Activated CD8-positive, alpha-beta memory T cell treated with anti-CD3 and anti-CD28 coated beads for 36 hours (primary cell): ENCODE data around the gene FAM50A. TPM values are rescaled to one million over a fixed set of nuclear protein-coding genes. Genes with fewer than 3 reads are reported as not detected.
"Not testable (repeated sequence)": the region's sequence is repeated elsewhere in the genome, so short reads cannot be mapped to it uniquely, and the experiment has no call there.

Source experiments
- CTCF ChIA-PET: fragments of 350-600 bp; sonication (Branson Sonifier 250); formaldehyde crosslinking; loops from one replicate; lab custom pipeline; 2021; ENCODE audit warnings: antibody characterized with exemption; lab: Charles Lee
- POLR2A ChIA-PET: fragments of 350-600 bp; sonication (Branson Sonifier 250); formaldehyde crosslinking; loops from one replicate; lab custom pipeline; 2021; ENCODE audit warnings: antibody characterized with exemption; lab: Charles Lee
- total RNA-seq, 2 experiments: library from RNA; stranded (reverse); gene quantifications; one replicate each; pipeline ENCODE4 v1.2.3, GENCODE V29; 2021

The FAM50A gene
- total RNA-seq, 2 experiments from 2014 or later = 73.2 to 78.2 TPM

DNA sequence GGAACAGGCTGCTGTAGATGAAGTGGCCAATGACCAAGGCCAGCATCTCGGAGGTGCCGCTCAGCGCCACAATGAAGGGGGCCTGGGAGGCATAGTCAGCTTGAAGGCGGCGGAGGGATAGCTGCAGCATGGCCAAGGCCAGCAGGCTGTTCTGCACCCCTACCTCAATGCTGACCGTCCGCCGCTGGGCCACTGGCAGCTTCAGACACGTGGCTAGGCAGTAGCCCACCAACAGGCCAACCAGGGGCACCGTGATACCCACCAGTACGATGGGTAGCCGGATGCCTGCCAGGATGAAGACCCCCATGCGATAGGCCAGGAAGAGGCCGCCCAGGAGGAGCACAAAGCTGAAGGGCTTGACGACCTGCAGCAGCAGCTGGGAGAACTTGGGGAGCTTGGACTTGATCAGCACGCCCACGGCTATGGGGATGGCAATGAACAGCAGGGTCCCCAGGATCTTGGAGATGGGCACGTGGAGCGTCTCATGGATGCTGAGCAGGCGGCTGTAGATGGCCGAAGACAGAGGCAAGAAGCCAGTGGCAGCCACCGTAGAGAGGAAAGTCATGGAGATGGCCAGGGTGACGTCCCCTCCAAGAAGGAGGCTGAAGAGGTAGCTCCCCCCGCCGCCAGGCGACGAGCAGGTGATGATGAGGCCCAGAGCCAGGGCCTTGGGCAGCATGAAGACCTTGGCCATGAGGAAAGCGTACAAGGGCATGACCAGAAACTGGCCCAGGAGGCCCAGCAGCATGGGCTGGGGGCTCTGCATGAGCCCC, 43.8 kb downstream of the FAM50A start:
- POLR2A ChIA-PET = no interaction called here

GRCh38 chrX:154488336-154489075, 44.6 kb downstream of the FAM50A start:
- ChIA-PET POLR2A (no interaction called here), CTCF (interaction anchor here (0.7 to 1.9 kb wide), 3 partner anchors 38 to 114 kb away, joined by 3 to 4 read pairs (median 3); partner anchors contain the start of gene FLNA)

More for the DNA sequence above, 43.8 kb downstream of the FAM50A start:
- CTCF ChIA-PET = no interaction called here

- CTCF ChIA-PET = interaction anchor here (0.8 to 1.9 kb wide), 2 partner anchors 38 to 115 kb away, joined by 3 to 4 read pairs; partner anchors contain the start of gene FLNA
These were observed 45.2 kb downstream of the FAM50A start for GRCh38 chrX:154489182-154489581.

GRCh38 chrX:154490021-154490413, 46.1 kb downstream of the FAM50A start:
- ChIA-PET POLR2A (interaction anchor here (1.0 to 1.1 kb wide), 3 partner anchors 24 to 90 kb away, joined by 3 to 5 read pairs (median 4); partner anchors contain the start of genes G6PD and IKBKG), CTCF (interaction anchor here (1.9 kb wide), 1 partner anchor 37 kb away, joined by 4 read pairs; no protein-coding TSS in a partner anchor)

More at GRCh38 chrX:154489182-154489581, 45.2 kb downstream of the FAM50A start:
- POLR2A ChIA-PET = interaction anchor here (1.0 kb wide), 1 partner anchor 25 kb away, joined by 3 read pairs; no protein-coding TSS in a partner anchor

DNA sequence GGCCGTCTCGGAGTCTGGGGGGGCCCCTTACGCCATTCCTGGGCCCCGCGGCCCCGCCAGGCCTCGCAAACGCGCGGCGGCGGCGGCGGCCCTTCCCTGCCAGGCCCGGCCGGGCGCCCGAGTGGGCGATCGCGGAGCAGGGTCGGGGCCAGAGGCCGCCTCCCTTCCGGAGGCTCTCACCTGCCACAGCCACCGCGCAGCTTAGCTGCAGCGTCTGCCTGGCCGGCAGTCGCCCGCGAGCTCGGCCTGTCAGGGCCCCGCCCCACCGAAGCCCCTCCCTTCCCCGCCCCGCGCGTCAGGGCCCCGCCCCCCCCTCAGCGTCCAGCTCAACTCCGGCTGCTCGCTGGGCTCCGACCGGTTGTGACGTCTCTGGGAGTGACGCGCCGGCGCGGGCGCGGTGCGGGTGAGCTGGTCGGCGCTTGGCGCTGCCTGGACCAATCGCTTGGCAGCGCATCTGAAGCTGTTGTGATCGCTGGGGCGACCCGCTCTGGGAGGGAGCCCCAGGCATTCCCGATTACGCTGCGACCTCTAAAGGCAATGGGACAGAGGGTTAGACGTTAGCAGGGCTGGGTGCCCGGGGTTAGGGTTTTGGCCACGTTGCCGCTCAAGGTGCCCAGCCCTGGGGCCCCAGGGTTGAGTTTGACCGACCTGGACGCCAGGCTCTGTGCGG, 46.6 kb downstream of the FAM50A start, which contains the start of gene SLC10A3:
TSS of gene SLC10A3 (minus strand) at position 216 of the 670 bp plus-strand sequence. CDS start 1,689 bp downstream, outside the sequence.
- POLR2A ChIA-PET = interaction anchor here (0.5 to 1.1 kb wide), 5 partner anchors 24 to 200 kb away, joined by 3 to 5 read pairs (median 4); partner anchors contain the start of genes G6PD and IKBKG
- CTCF ChIA-PET = interaction anchor here (1.9 kb wide), 1 partner anchor 36 kb away, joined by 4 read pairs; no protein-coding TSS in a partner anchor

- CTCF ChIA-PET = no interaction called here
- POLR2A ChIA-PET = no interaction called here
These were observed 50.8 kb downstream of the FAM50A start for GRCh38 chrX:154494715-154495114.

GRCh38 chrX:154495472-154495922, 51.6 kb downstream of the FAM50A start:
- POLR2A ChIA-PET = no interaction called here
- CTCF ChIA-PET = no interaction called here

DNA sequence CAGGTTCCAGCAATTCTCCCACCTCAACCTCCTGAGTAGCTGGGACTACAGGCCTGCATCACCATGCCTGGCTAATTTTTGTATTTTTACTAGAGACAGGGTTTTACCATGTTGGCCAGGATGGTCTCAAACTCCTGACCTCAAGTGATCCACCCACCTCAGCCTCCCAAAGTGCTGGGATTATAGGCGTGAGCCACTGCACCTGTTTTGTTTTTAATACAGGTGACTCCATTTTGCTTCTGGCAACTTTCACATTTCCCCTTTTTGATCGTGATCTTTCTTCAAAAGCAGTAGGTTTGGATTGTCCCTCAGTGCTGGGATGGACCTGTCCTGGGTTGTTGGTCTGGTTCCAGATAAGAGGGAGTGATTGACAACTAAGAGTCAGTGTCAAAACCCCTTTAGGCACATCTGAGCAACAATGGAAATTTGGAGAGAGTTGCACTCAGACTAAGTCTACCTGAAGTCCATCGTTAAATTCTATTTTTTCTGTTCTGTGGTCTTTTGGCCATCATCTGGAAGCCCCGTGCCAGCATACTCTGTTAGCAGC, 52.7 kb downstream of the FAM50A start:
- CTCF ChIA-PET, POLR2A ChIA-PET: not testable (repeated sequence)

Other genes with a start within 250 kb of the FAM50A start
- gene OPN1MW2, start 224.4 kb upstream of the FAM50A start, total RNA-seq = not detected
- not detected for gene OPN1MW3, start 186.6 kb upstream of the FAM50A start, total RNA-seq
- not detected for gene TEX28, start 149.0 kb upstream of the FAM50A start, total RNA-seq
- gene TKTL1, start 148.3 kb upstream of the FAM50A start, total RNA-seq = under 1 TPM in 1 of 2 experiments, not detected in 1; 0.19 TPM
- 1,000 to 10,000 TPM; 1,044 to 1,051 TPM for gene FLNA, start 69.5 kb upstream of the FAM50A start, total RNA-seq
- gene EMD, start 64.8 kb upstream of the FAM50A start, total RNA-seq = 100 to 1,000 TPM; 108 to 109 TPM
- 1,000 to 10,000 TPM; 2,936 to 3,024 TPM for gene RPL10, start 45.8 kb upstream of the FAM50A start, total RNA-seq
- gene DNASE1L1, start 34.9 kb upstream of the FAM50A start, total RNA-seq = 10 to 100 TPM; 10.8 to 11.8 TPM
- 10 to 100 TPM; 48.4 to 49.9 TPM for gene TAFAZZIN, start 32.6 kb upstream of the FAM50A start, total RNA-seq
- gene ATP6AP1, start 15.5 kb upstream of the FAM50A start, total RNA-seq = 10 to 100 TPM; 38.5 to 39.6 TPM
- gene GDI1, start 7.0 kb upstream of the FAM50A start, total RNA-seq = 10 to 100 TPM; 87.0 to 97.3 TPM
- gene PLXNA3, start 14.1 kb downstream of the FAM50A start, total RNA-seq = 10 to 100 TPM; 32.8 to 38.4 TPM
- 10 to 100 TPM; 64.7 to 64.9 TPM for gene LAGE3, start 35.1 kb downstream of the FAM50A start, total RNA-seq
- 10 to 100 TPM; 66.4 to 68.6 TPM for gene UBL4A, start 42.5 kb downstream of the FAM50A start, total RNA-seq
- 10 to 100 TPM; 34.3 to 37.2 TPM for gene SLC10A3, start 46.5 kb downstream of the FAM50A start, total RNA-seq
- 10 to 100 TPM; 30.5 to 32.5 TPM for gene FAM3A, start 72.1 kb downstream of the FAM50A start, total RNA-seq
- gene G6PD, start 102.7 kb downstream of the FAM50A start, total RNA-seq = 100 to 1,000 TPM; 110 to 121 TPM
- 10 to 100 TPM; 32.1 to 33.5 TPM for gene IKBKG, start 103.5 kb downstream of the FAM50A start, total RNA-seq
- gene CTAG1A, start 141.0 kb downstream of the FAM50A start, total RNA-seq = not detected
- gene CTAG1B, start 175.1 kb downstream of the FAM50A start, total RNA-seq = not detected
- gene CTAG2, start 209.4 kb downstream of the FAM50A start, total RNA-seq = 10 to 100 TPM; 46.5 to 48.2 TPM